OCI-LY1 (cell line): ENCODE results near the gene LIPG.

Experiments used
- H2AFZ ChIP-seq: fragments of 200-600 bp; sonication (generic), shearing (Covaris generic); 2 replicates; pipeline ENCODE4 v1.6.0; 2014; ENCODE audit warnings: antibody characterized with exemption, mild to moderate bottlenecking, low read length
- H3F3A ChIP-seq: fragments of 200-600 bp; sonication (generic), shearing (Covaris generic); 2 replicates; pipeline ENCODE4 v1.6.0; 2014; ENCODE audit warnings: mild to moderate bottlenecking, antibody characterized with exemption, low read length, moderate library complexity; ENCODE audit not compliant: insufficient read depth
- H3K27ac ChIP-seq: fragments of 200-600 bp; sonication (generic); 2 replicates; pipeline ENCODE4 v1.5.1; 2014; ENCODE audit warnings: low read length, mixed run types, mild to moderate bottlenecking, low read depth; ENCODE audit not compliant: poor library complexity, severe bottlenecking
- H3K27me3 ChIP-seq: fragments of 200-600 bp; sonication (generic); 2 replicates; pipeline ENCODE4 v1.6.0; 2014; ENCODE audit warnings: antibody characterized with exemption, mild to moderate bottlenecking, low read length, moderate library complexity; ENCODE audit not compliant: insufficient read depth
- H3K36me3 ChIP-seq: fragments of 200-600 bp; sonication (generic); 2 replicates; pipeline ENCODE4 v1.6.1; 2014; ENCODE audit warnings: mild to moderate bottlenecking, antibody characterized with exemption, low read length, moderate library complexity, mixed read lengths; ENCODE audit not compliant: insufficient read depth
- H3K4me1 ChIP-seq: fragments of 200-600 bp; sonication (generic); 2 replicates; pipeline ENCODE4 v1.5.1; 2014; ENCODE audit warnings: mild to moderate bottlenecking, low read length, moderate library complexity; ENCODE audit not compliant: insufficient read depth, severe bottlenecking
- H3K4me2 ChIP-seq: fragments of 200-600 bp; sonication (generic), shearing (Covaris generic); 2 replicates; pipeline ENCODE4 v1.6.1; 2014; ENCODE audit warnings: low read length
- H3K4me3 ChIP-seq: fragments of 200-600 bp; sonication (generic); 2 replicates; pipeline ENCODE4 v1.5.1; 2014; ENCODE audit warnings: low read length, low read depth, mild to moderate bottlenecking, mixed read lengths; ENCODE audit not compliant: poor library complexity, severe bottlenecking
- H3K79me2 ChIP-seq: fragments of 200-600 bp; shearing (Covaris generic); 2 replicates; pipeline ENCODE4 v1.6.1; 2016; ENCODE audit warnings: mixed run types, low read length, mixed read lengths; ENCODE audit not compliant: insufficient read depth
- H3K9ac ChIP-seq: fragments of 200-600 bp; sonication (generic), shearing (Covaris generic); 2 replicates; pipeline ENCODE4 v1.6.1; 2014; ENCODE audit warnings: mild to moderate bottlenecking, low read length, mixed read lengths
- H3K9me2 ChIP-seq: fragments of 200-600 bp; sonication (generic), shearing (Covaris generic); 2 replicates; pipeline ENCODE4 v1.6.1; 2014; ENCODE audit warnings: low read depth, mild to moderate bottlenecking, low read length, mixed read lengths
- H3K9me3 ChIP-seq: fragments of 200-600 bp; shearing (Covaris generic); 2 replicates; pipeline ENCODE4 v1.6.1; 2014; ENCODE audit warnings: low read length, mixed read lengths
- H4K20me1 ChIP-seq: fragments of 200-600 bp; sonication (generic), shearing (Covaris generic); 2 replicates; pipeline ENCODE4 v1.6.0; 2016; ENCODE audit warnings: mild to moderate bottlenecking, low read length; ENCODE audit not compliant: insufficient read depth
- EZH2 ChIP-seq: fragments of 200-600 bp; sonication (generic), shearing (Covaris generic); IDR thresholded peaks from 2 replicates; pipeline ENCODE4 v1.8.0; 2017; ENCODE audit warnings: borderline replicate concordance, mixed run types, mild to moderate bottlenecking, antibody characterized with exemption, low read length, moderate library complexity, mixed read lengths
- TF ChIP-seq, protein P1 (sequence below): fragments of 200-600 bp; sonication (generic), shearing (Covaris generic); IDR thresholded peaks from 2 replicates; pipeline ENCODE4 v1.5.1; 2017; ENCODE audit warnings: mild to moderate bottlenecking, antibody characterized with exemption, low read length, moderate library complexity, mixed read lengths

LIPG gene

GRCh38 chr18:49625021-49625691, 63.3 kb downstream of the LIPG start:
- H3F3A ChIP-seq: no peaks in the 10 kb centered on the region
- H3K4me1 ChIP-seq: no peaks in the 10 kb centered on the region
- H3K9me3 ChIP-seq: no peaks in the 10 kb centered on the region
- no peak overlapping the region for H3K9ac ChIP-seq
- no peaks in the 10 kb centered on the region for H3K9me2 ChIP-seq
- H4K20me1 ChIP-seq: no peaks in the 10 kb centered on the region
- TF ChIP-seq EZH2: no peak
- TF ChIP-seq, protein P1, sequence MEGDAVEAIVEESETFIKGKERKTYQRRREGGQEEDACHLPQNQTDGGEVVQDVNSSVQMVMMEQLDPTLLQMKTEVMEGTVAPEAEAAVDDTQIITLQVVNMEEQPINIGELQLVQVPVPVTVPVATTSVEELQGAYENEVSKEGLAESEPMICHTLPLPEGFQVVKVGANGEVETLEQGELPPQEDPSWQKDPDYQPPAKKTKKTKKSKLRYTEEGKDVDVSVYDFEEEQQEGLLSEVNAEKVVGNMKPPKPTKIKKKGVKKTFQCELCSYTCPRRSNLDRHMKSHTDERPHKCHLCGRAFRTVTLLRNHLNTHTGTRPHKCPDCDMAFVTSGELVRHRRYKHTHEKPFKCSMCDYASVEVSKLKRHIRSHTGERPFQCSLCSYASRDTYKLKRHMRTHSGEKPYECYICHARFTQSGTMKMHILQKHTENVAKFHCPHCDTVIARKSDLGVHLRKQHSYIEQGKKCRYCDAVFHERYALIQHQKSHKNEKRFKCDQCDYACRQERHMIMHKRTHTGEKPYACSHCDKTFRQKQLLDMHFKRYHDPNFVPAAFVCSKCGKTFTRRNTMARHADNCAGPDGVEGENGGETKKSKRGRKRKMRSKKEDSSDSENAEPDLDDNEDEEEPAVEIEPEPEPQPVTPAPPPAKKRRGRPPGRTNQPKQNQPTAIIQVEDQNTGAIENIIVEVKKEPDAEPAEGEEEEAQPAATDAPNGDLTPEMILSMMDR: no peak
- no peaks in the 10 kb centered on the region for H3K36me3 ChIP-seq
- H3K4me3 ChIP-seq: no peak overlapping the region
- no peaks in the 10 kb centered on the region for H3K27me3 ChIP-seq
- H3K79me2 ChIP-seq: no peaks in the 10 kb centered on the region
- H3K4me2 ChIP-seq: no peak overlapping the region
- no peak overlapping the region for H3K27ac ChIP-seq
- no peak overlapping the region for H2AFZ ChIP-seq

- H3K4me3 ChIP-seq: no peak overlapping the region
- H3K79me2 ChIP-seq: no peaks in the 10 kb centered on the region
- H3K9ac ChIP-seq: no peak overlapping the region
- no peaks in the 10 kb centered on the region for H3K9me3 ChIP-seq
- TF ChIP-seq, protein P1: no peak
- TF ChIP-seq EZH2: no peak
- H3K36me3 ChIP-seq: no peaks in the 10 kb centered on the region
- H3K27ac ChIP-seq: no peak overlapping the region
- no peaks in the 10 kb centered on the region for H3K9me2 ChIP-seq
- no peak overlapping the region for H2AFZ ChIP-seq
- H3K27me3 ChIP-seq: 0 out of 2 replicates have a peak, but pooled peaks cover 5% of the 10 kb centered on the region
- no peaks in the 10 kb centered on the region for H3F3A ChIP-seq
- no peaks in the 10 kb centered on the region for H4K20me1 ChIP-seq
- H3K4me1 ChIP-seq: no peaks in the 10 kb centered on the region
- H3K4me2 ChIP-seq: no peak overlapping the region
Observed at GRCh38 chr18:49626842-49627467, 65.1 kb downstream of the LIPG start.

- no peak overlapping the region for H3K27ac ChIP-seq
- no peaks in the 10 kb centered on the region for H3K9me2 ChIP-seq
- no peak overlapping the region for H3K4me2 ChIP-seq
- no peaks in the 10 kb centered on the region for H3K9me3 ChIP-seq
- H2AFZ ChIP-seq: no peak overlapping the region
- H3K9ac ChIP-seq: no peak overlapping the region
- H3K36me3 ChIP-seq: no peaks in the 10 kb centered on the region
- no peak overlapping the region for H3K4me3 ChIP-seq
- 0 out of 2 replicates have a peak, but pooled peaks cover 7% of the 10 kb centered on the region for H3K27me3 ChIP-seq
- H3K79me2 ChIP-seq: no peaks in the 10 kb centered on the region
- H3F3A ChIP-seq: no peaks in the 10 kb centered on the region
- H3K4me1 ChIP-seq: no peaks in the 10 kb centered on the region
- TF ChIP-seq EZH2: no peak
- TF ChIP-seq, protein P1: no peak
- H4K20me1 ChIP-seq: no peaks in the 10 kb centered on the region
Observed at GRCh38 chr18:49628119-49628518, 66.3 kb downstream of the LIPG start.
